SK-N-SH (cell line): ENCODE results near the gene NUF2. TPM values are rescaled to one million over a fixed set of nuclear protein-coding genes. Genes with fewer than 3 reads are reported as not detected.

ENCODE experiments used
- CTCF ChIA-PET: fragments of 300-600, 350-600 bp; formaldehyde crosslinking; extraction: SDS; loops from one replicate; lab custom pipeline; 2021; lab: Yijun Ruan, JAX
- POLR2A ChIA-PET: fragments of 350-600 bp; sonication (Branson Sonifier 250); formaldehyde crosslinking; extraction: SDS; loops from one replicate; lab custom pipeline; 2020; ENCODE audit warnings: antibody characterized with exemption, inconsistent platforms; lab: Yijun Ruan, JAX
- DNase-seq: peaks from one replicate; pipeline ENCODE4 v3.0.0; 2012
- H2AFZ ChIP-seq: fragments of 200-600 bp; sonication (generic); 2 replicates; pipeline ENCODE4 v1.8.1; 2016; ENCODE audit warnings: antibody characterized with exemption, mild to moderate bottlenecking, low read depth
- H3F3A ChIP-seq: fragments of 200-600 bp; sonication (generic); replicated peaks from 2 replicates; pipeline ENCODE3; 2016; ENCODE audit warnings: antibody characterized with exemption, mild to moderate bottlenecking; ENCODE audit not compliant: insufficient read depth
- H3K27ac ChIP-seq, 2 experiments: fragments of 200-500 bp in 1 of 2; fragments of 200-600 bp in 1 of 2; sonication (Bioruptor generic) in 1 of 2; sonication (generic), shearing (Covaris generic) in 1 of 2; 2 replicates each; pipeline versions ENCODE4 v1.5.1 to v1.6.1; 2014 to 2016; ENCODE audit warnings: low read depth in 2 of 2, inconsistent platforms in 1 of 2, low read length in 1 of 2, mild to moderate bottlenecking in 1 of 2, mixed read lengths in 1 of 2
- H3K27me3 ChIP-seq: fragments of 200-600 bp; sonication (generic), shearing (Covaris generic); 2 replicates; pipeline ENCODE4 v1.6.1; 2016; ENCODE audit warnings: mixed run types; ENCODE audit not compliant: insufficient read depth
- H3K36me3 ChIP-seq, 2 experiments: fragments of 200-500 bp in 1 of 2; fragments of 200-600 bp in 1 of 2; sonication (Bioruptor generic) in 1 of 2; sonication (generic) in 1 of 2; replicated peaks in 1 of 2; 2 replicates each; pipeline versions ENCODE3 to v1.5.1; 2014 to 2016; ENCODE audit warnings: low read length in 1 of 2, mild to moderate bottlenecking in 1 of 2; ENCODE audit not compliant: insufficient read depth in 2 of 2, control insufficient read depth in 1 of 2
- H3K4me1 ChIP-seq, 2 experiments: fragments of 200-500 bp in 1 of 2; fragments of 200-600 bp in 1 of 2; sonication (Bioruptor generic) in 1 of 2; sonication (generic), shearing (Covaris generic) in 1 of 2; 2 replicates each; pipeline versions ENCODE4 v1.5.1 to v1.6.1; 2014 to 2016; ENCODE audit warnings: low read depth in 1 of 2, low read length in 1 of 2, mixed run types in 1 of 2; ENCODE audit not compliant: insufficient read depth in 2 of 2, control insufficient read depth in 1 of 2
- H3K4me2 ChIP-seq: fragments of 200-600 bp; sonication (generic), shearing (Covaris generic); 2 replicates; pipeline ENCODE4 v1.6.1; 2017; ENCODE audit warnings: mixed run types
- H3K4me3 ChIP-seq, 2 experiments: fragments of 200-500 bp in 1 of 2; fragments of 200-600 bp in 1 of 2; sonication (Bioruptor generic) in 1 of 2; sonication (generic), shearing (Covaris generic) in 1 of 2; 2 replicates each; pipeline versions ENCODE4 v1.5.1 to v1.8.1; 2014 to 2016; ENCODE audit warnings: low read depth in 2 of 2, inconsistent platforms in 1 of 2, low read length in 1 of 2, mild to moderate bottlenecking in 1 of 2, mixed read lengths in 1 of 2, moderate library complexity in 1 of 2
- H3K79me2 ChIP-seq: fragments of 200-600 bp; sonication (generic); 2 replicates; pipeline ENCODE4 v1.8.1; 2017; ENCODE audit warnings: mild to moderate bottlenecking; ENCODE audit not compliant: insufficient read depth
- H3K9ac ChIP-seq: fragments of 200-600 bp; sonication (generic); 2 replicates; pipeline ENCODE4 v1.6.1; 2017; ENCODE audit warnings: mixed run types
- H3K9me2 ChIP-seq: fragments of 200-600 bp; sonication (generic); 2 replicates; pipeline ENCODE4 v1.6.1; 2017; ENCODE audit warnings: mixed run types
- H3K9me3 ChIP-seq: fragments of 200-600 bp; sonication (generic); 2 replicates; pipeline ENCODE4 v1.6.1; 2017; ENCODE audit warnings: mixed run types, mild to moderate bottlenecking, moderate library complexity
- H4K20me1 ChIP-seq: fragments of 200-600 bp; sonication (generic); 2 replicates; pipeline ENCODE4 v1.6.1; 2017; ENCODE audit warnings: mild to moderate bottlenecking, mixed run types; ENCODE audit not compliant: insufficient read depth
- CHD2 ChIP-seq: fragments of 150-350 bp; IDR thresholded peaks from 2 replicates; pipeline ENCODE4 v1.6.1; 2018; ENCODE audit warnings: low read length; ENCODE audit not compliant: partially characterized antibody
- CTCF ChIP-seq: fragments of 200-600 bp; sonication (generic); IDR thresholded peaks from 2 replicates; pipeline ENCODE4 v1.6.1; 2017; ENCODE audit warnings: antibody characterized with exemption, mild to moderate bottlenecking, moderate library complexity
- FOSL2 ChIP-seq: IDR thresholded peaks from 2 replicates; pipeline ENCODE4 v1.4.0; 2012; ENCODE audit warnings: low read depth, mild to moderate bottlenecking, moderate library complexity, borderline replicate concordance
- FOXM1 ChIP-seq: IDR thresholded peaks from 2 replicates; pipeline ENCODE4 v1.4.0; 2012; ENCODE audit warnings: low read depth, mild to moderate bottlenecking
- IRF3 ChIP-seq: fragments of 150-350 bp; IDR thresholded peaks from 2 replicates; pipeline ENCODE4 v1.6.1; 2016; ENCODE audit warnings: mild to moderate bottlenecking, low read depth, low read length
- JUND ChIP-seq: IDR thresholded peaks from 2 replicates; pipeline ENCODE4 v1.4.0; 2012
- MEF2A ChIP-seq: IDR thresholded peaks from 2 replicates; pipeline ENCODE4 v1.4.0; 2012; ENCODE audit warnings: low read depth, borderline replicate concordance
- RFX5 ChIP-seq: IDR thresholded peaks from 2 replicates; pipeline ENCODE4 v1.6.1; 2012; ENCODE audit warnings: mild to moderate bottlenecking, improper control_type of control experiment, low read length
- RXRA ChIP-seq: IDR thresholded peaks from 2 replicates; pipeline ENCODE4 v1.4.0; 2012; ENCODE audit warnings: low read depth, mild to moderate bottlenecking, borderline replicate concordance
- TCF12 ChIP-seq: IDR thresholded peaks from 2 replicates; pipeline ENCODE4 v1.4.0; 2012
- TEAD4 ChIP-seq: IDR thresholded peaks from 2 replicates; pipeline ENCODE4 v1.4.0; 2012; ENCODE audit warnings: mild to moderate bottlenecking, borderline replicate concordance; ENCODE audit not compliant: insufficient read depth
- USF1 ChIP-seq: IDR thresholded peaks from 2 replicates; pipeline ENCODE4 v1.4.0; 2012; ENCODE audit warnings: low read depth, borderline replicate concordance
- USF2 ChIP-seq: fragments of 150-350 bp; IDR thresholded peaks from 2 replicates; pipeline ENCODE4 v1.6.1; 2017; ENCODE audit warnings: antibody characterized with exemption, low read length, low read depth, borderline replicate concordance
- YY1 ChIP-seq: IDR thresholded peaks from 2 replicates; pipeline ENCODE4 v1.4.0; 2012; ENCODE audit warnings: low read depth, mild to moderate bottlenecking
- ZBTB33 ChIP-seq: IDR thresholded peaks from 2 replicates; pipeline ENCODE4 v1.4.0; 2012; ENCODE audit warnings: low read depth, borderline replicate concordance
- WGBS: methylation state at CpG from one replicate; pipeline ENCODE4 v1.1.6; 2017; ENCODE audit warnings: low lambda C conversion rate; 5-methylcytosine and 5-hydroxymethylcytosine counted together
- polyA plus RNA-seq, 3 experiments: library from polyadenylated mRNA; depleted of rRNA; stranded (reverse); fragments of >200 nt; gene quantifications; 2 replicates each; pipeline ENCODE4 v1.2.3, GENCODE V29; 2012

The NUF2 gene
- polyA plus RNA-seq, 1 of the 3 experiments (the other 2 are of a cell fraction) = 11.3 TPM

- H3K36me3 ChIP-seq = no peaks in the 10 kb centered on the region
- TF ChIP-seq IRF3 (no peak), YY1 (no peak), USF2 (no peak), MEF2A (no peak), JUND (no peak), RFX5 (no peak), RXRA (no peak), TCF12 (no peak)
- H3K79me2 ChIP-seq = no peaks in the 10 kb centered on the region
- no peaks in the 10 kb centered on the region for H3F3A ChIP-seq
- ChIA-PET POLR2A (no interaction called here), CTCF (interaction anchor here (1.1 kb wide), 2 partner anchors 32 to 1695 kb away, joined by 3 read pairs; no protein-coding TSS in a partner anchor)
- H3K9ac ChIP-seq = no peak overlapping the region
- no peaks in the 10 kb centered on the region for H3K9me3 ChIP-seq
- DNase-seq = no peak
- no peak overlapping the region for H3K4me3 ChIP-seq
- H3K27ac ChIP-seq = no peak overlapping the region
- H3K27me3 ChIP-seq = no peaks in the 10 kb centered on the region; the same call in none of the 2 replicates
- H3K9me2 ChIP-seq = no peaks in the 10 kb centered on the region
- H3K4me1 ChIP-seq = no peaks in the 10 kb centered on the region
- WGBS = 83% methylated on average over 2 of the region's 2 CpGs
- no peak overlapping the region for H3K4me2 ChIP-seq
- H2AFZ ChIP-seq = no peak overlapping the region
- H4K20me1 ChIP-seq = no peaks in the 10 kb centered on the region
These were observed 56.8 kb downstream of the NUF2 start for GRCh38 chr1:163378554-163378953.

GRCh38 chr1:163379801-163380200, 58.0 kb downstream of the NUF2 start:
- CTCF ChIA-PET = interaction anchor here (0.6 to 0.9 kb wide), 2 partner anchors 11 to 21 kb away, joined by 3 read pairs; no protein-coding TSS in a partner anchor
- Histone ChIP-seq H3K27me3 (no peaks in the 10 kb centered on the region; the same call in 1 of the 2 replicates), H3K9me2 (no peaks in the 10 kb centered on the region), H3K4me2 (no peak overlapping the region), H3K9me3 (no peaks in the 10 kb centered on the region), H3K27ac (no peak overlapping the region), H3K4me1 (no peaks in the 10 kb centered on the region), H3K9ac (no peak overlapping the region), H2AFZ (no peak overlapping the region), H3K36me3 (no peaks in the 10 kb centered on the region), H4K20me1 (no peaks in the 10 kb centered on the region), H3F3A (no peaks in the 10 kb centered on the region), H3K4me3 (no peak overlapping the region), H3K79me2 (no peaks in the 10 kb centered on the region)
- POLR2A ChIA-PET = no interaction called here
- TF ChIP-seq CHD2 (no peak), FOXM1 (no peak), TEAD4 (no peak), USF1 (no peak), CTCF (no peak), JUND (no peak), FOSL2 (no peak), ZBTB33 (no peak)
- DNase-seq = no peak
- 63% methylated on average over 4 of the region's 4 CpGs for WGBS
